ENCODE results near the gene GRPEL2. TPM values are rescaled to one million over a fixed set of nuclear protein-coding genes. Genes with fewer than 3 reads are reported as not detected.

GRPEL2 gene
- total and polyA plus RNA-seq, 2 experiments from 2014 or later: 20.2 to 62.2 TPM

DNA sequence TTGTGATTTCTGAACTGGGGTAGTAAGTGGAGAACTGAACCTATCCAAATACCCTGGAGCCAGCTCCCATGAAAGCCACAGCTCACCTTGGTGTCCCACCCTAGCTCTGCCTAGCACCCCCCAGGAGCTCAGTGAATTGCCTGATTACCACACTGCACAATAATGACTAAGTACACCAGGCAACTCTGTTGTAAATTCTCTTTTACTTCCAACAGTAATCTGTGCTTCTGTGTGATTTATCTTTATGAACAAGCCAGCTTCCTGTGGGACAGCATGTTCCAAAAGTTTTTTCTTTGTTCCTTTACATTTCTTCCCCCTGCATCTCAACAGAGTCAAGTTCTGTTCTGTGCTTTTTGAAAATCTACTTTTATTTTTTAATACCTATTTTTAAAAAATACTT is 22.1 kb upstream of the GRPEL2 start:
- H3K4me3 Mint-ChIP-seq: no peak overlapping the region
- H3K27me3 Mint-ChIP-seq (ENCODE audit: insufficient read depth, low read depth, poor library complexity): no peaks in the 10 kb centered on the region
- H3K4me2 ChIP-seq: no peak overlapping the region
- H3K4me1 ChIP-seq (ENCODE audit: insufficient read depth): no peaks in the 10 kb centered on the region
- H3K36me3 ChIP-seq (ENCODE audit: insufficient read depth): no peaks in the 10 kb centered on the region
- H3K79me2 ChIP-seq (replicated peaks; ENCODE audit: insufficient read depth): no peaks in the 10 kb centered on the region
- H2AFZ ChIP-seq: no peak overlapping the region
- H3K9me2 ChIP-seq (ENCODE audit: insufficient read depth): no peaks in the 10 kb centered on the region
- H3K27me3 ChIP-seq (ENCODE audit: insufficient read depth): no peaks in the 10 kb centered on the region
- no peak for DNase-seq (ENCODE audit: low spot score)
- no peaks in the 10 kb centered on the region for H3K36me3 Mint-ChIP-seq (ENCODE audit: low read depth)
- peaks cover 10% of the 10 kb centered on the region for H3K4me1 Mint-ChIP-seq
- ATAC-seq: no peak
- no peak overlapping the region for H3K27ac Mint-ChIP-seq
- H3K9me3 Mint-ChIP-seq: no peaks in the 10 kb centered on the region
- no peak overlapping the region for H3K27ac ChIP-seq (ENCODE audit: low read depth)
- no peak overlapping the region for H3K4me3 ChIP-seq
- no peaks in the 10 kb centered on the region for H3F3A ChIP-seq (replicated peaks; ENCODE audit: low read depth)
- H4K20me1 ChIP-seq (replicated peaks; ENCODE audit: insufficient read depth): no peaks in the 10 kb centered on the region
- no peak for TF ChIP-seq ZNF114 (CRISPR knock-in tag; IDR thresholded peaks at IDR 0.05)
- no peak for TF ChIP-seq JUNB (IDR thresholded peaks at IDR 0.05; ENCODE audit: unreplicated experiment)

- Mint-ChIP-seq H3K4me1 (peaks cover 8% of the 10 kb centered on the region), H3K4me3 (no peak overlapping the region), H3K27ac (no peak overlapping the region), H3K36me3 (ENCODE audit: low read depth) (no peaks in the 10 kb centered on the region), H3K9me3 (no peaks in the 10 kb centered on the region), H3K27me3 (ENCODE audit: insufficient read depth, low read depth, poor library complexity) (no peaks in the 10 kb centered on the region)
- no peaks in the 10 kb centered on the region for H3K27me3 ChIP-seq (ENCODE audit: insufficient read depth)
- no peaks in the 10 kb centered on the region for H3K4me1 ChIP-seq (ENCODE audit: insufficient read depth)
- H4K20me1 ChIP-seq (replicated peaks; ENCODE audit: insufficient read depth): no peaks in the 10 kb centered on the region
- DNase-seq (ENCODE audit: low spot score) (no peak), ATAC-seq (no peak)
- H3K27ac ChIP-seq (ENCODE audit: low read depth): no peak overlapping the region
- H3K36me3 ChIP-seq (ENCODE audit: insufficient read depth): no peaks in the 10 kb centered on the region
- H3K4me2 ChIP-seq: no peak overlapping the region
- H3K9me2 ChIP-seq (ENCODE audit: insufficient read depth): no peaks in the 10 kb centered on the region
- no peaks in the 10 kb centered on the region for H3K79me2 ChIP-seq (replicated peaks; ENCODE audit: insufficient read depth)
- H3K4me3 ChIP-seq: no peak overlapping the region
- no peaks in the 10 kb centered on the region for H3F3A ChIP-seq (replicated peaks; ENCODE audit: low read depth)
- H2AFZ ChIP-seq: no peak overlapping the region
- TF ChIP-seq ZNF114 (CRISPR knock-in tag; IDR thresholded peaks at IDR 0.05): no peak
- TF ChIP-seq NANOG (IDR thresholded peaks at IDR 0.05; ENCODE audit: borderline replicate concordance): no peak
- no peak for TF ChIP-seq STAT1 (IDR thresholded peaks at IDR 0.05; ENCODE audit: unreplicated experiment)
- TF ChIP-seq, protein P1, sequence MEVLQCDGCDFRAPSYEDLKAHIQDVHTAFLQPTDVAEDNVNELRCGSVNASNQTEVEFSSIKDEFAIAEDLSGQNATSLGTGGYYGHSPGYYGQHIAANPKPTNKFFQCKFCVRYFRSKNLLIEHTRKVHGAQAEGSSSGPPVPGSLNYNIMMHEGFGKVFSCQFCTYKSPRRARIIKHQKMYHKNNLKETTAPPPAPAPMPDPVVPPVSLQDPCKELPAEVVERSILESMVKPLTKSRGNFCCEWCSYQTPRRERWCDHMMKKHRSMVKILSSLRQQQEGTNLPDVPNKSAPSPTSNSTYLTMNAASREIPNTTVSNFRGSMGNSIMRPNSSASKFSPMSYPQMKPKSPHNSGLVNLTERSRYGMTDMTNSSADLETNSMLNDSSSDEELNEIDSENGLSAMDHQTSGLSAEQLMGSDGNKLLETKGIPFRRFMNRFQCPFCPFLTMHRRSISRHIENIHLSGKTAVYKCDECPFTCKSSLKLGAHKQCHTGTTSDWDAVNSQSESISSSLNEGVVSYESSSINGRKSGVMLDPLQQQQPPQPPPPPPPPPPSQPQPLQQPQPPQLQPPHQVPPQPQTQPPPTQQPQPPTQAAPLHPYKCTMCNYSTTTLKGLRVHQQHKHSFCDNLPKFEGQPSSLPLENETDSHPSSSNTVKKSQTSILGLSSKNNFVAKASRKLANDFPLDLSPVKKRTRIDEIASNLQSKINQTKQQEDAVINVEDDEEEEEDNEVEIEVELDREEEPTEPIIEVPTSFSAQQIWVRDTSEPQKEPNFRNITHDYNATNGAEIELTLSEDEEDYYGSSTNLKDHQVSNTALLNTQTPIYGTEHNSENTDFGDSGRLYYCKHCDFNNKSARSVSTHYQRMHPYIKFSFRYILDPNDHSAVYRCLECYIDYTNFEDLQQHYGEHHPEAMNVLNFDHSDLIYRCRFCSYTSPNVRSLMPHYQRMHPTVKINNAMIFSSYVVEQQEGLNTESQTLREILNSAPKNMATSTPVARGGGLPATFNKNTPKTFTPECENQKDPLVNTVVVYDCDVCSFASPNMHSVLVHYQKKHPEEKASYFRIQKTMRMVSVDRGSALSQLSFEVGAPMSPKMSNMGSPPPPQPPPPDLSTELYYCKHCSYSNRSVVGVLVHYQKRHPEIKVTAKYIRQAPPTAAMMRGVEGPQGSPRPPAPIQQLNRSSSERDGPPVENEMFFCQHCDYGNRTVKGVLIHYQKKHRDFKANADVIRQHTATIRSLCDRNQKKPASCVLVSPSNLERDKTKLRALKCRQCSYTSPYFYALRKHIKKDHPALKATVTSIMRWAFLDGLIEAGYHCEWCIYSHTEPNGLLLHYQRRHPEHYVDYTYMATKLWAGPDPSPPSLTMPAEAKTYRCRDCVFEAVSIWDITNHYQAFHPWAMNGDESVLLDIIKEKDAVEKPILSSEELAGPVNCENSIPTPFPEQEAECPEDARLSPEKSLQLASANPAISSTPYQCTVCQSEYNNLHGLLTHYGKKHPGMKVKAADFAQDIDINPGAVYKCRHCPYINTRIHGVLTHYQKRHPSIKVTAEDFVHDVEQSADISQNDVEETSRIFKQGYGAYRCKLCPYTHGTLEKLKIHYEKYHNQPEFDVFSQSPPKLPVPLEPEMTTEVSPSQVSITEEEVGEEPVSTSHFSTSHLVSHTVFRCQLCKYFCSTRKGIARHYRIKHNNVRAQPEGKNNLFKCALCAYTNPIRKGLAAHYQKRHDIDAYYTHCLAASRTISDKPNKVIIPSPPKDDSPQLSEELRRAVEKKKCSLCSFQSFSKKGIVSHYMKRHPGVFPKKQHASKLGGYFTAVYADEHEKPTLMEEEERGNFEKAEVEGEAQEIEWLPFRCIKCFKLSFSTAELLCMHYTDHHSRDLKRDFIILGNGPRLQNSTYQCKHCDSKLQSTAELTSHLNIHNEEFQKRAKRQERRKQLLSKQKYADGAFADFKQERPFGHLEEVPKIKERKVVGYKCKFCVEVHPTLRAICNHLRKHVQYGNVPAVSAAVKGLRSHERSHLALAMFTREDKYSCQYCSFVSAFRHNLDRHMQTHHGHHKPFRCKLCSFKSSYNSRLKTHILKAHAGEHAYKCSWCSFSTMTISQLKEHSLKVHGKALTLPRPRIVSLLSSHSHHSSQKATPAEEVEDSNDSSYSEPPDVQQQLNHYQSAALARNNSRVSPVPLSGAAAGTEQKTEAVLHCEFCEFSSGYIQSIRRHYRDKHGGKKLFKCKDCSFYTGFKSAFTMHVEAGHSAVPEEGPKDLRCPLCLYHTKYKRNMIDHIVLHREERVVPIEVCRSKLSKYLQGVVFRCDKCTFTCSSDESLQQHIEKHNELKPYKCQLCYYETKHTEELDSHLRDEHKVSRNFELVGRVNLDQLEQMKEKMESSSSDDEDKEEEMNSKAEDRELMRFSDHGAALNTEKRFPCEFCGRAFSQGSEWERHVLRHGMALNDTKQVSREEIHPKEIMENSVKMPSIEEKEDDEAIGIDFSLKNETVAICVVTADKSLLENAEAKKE (CRISPR knock-in tag; IDR thresholded peaks at IDR 0.05): no peak
- no peak for TF ChIP-seq EZH2 (IDR thresholded peaks at IDR 0.05; ENCODE audit: low read depth, unreplicated experiment)
- TF ChIP-seq POLR2AphosphoS5 (IDR thresholded peaks at IDR 0.05; ENCODE audit: low read depth): no peak
- TF ChIP-seq, protein P2, sequence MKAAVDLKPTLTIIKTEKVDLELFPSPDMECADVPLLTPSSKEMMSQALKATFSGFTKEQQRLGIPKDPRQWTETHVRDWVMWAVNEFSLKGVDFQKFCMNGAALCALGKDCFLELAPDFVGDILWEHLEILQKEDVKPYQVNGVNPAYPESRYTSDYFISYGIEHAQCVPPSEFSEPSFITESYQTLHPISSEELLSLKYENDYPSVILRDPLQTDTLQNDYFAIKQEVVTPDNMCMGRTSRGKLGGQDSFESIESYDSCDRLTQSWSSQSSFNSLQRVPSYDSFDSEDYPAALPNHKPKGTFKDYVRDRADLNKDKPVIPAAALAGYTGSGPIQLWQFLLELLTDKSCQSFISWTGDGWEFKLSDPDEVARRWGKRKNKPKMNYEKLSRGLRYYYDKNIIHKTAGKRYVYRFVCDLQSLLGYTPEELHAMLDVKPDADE (IDR thresholded peaks at IDR 0.05): no peak
- TF ChIP-seq CTCF (conservative IDR thresholded peaks at IDR 0.05; ENCODE audit: low read depth in 2 of 2): no peak
- no peak for TF ChIP-seq CREB1 (CRISPR knock-in tag; IDR thresholded peaks at IDR 0.05; ENCODE audit: low read depth)
- TF ChIP-seq EZH2phosphoT487 (IDR thresholded peaks at IDR 0.05; ENCODE audit: unreplicated experiment): no peak
- no peak for TF ChIP-seq ZNF331 (CRISPR knock-in tag; IDR thresholded peaks at IDR 0.05; ENCODE audit: low read depth)
These were observed 21.6 kb upstream of the GRPEL2 start for GRCh38 chr5:149323621-149324205.
